OCI-LY1 (cell line): ENCODE data around the gene PLEKHA7.

Source experiments
- H2AFZ ChIP-seq: fragments of 200-600 bp; sonication (generic), shearing (Covaris generic); 2 replicates; pipeline ENCODE4 v1.6.0; 2014; ENCODE audit warnings: antibody characterized with exemption, mild to moderate bottlenecking, low read length
- H3F3A ChIP-seq: fragments of 200-600 bp; sonication (generic), shearing (Covaris generic); 2 replicates; pipeline ENCODE4 v1.6.0; 2014; ENCODE audit warnings: mild to moderate bottlenecking, antibody characterized with exemption, low read length, moderate library complexity; ENCODE audit not compliant: insufficient read depth
- H3K27ac ChIP-seq: fragments of 200-600 bp; sonication (generic); 2 replicates; pipeline ENCODE4 v1.5.1; 2014; ENCODE audit warnings: low read length, mixed run types, mild to moderate bottlenecking, low read depth; ENCODE audit not compliant: poor library complexity, severe bottlenecking
- H3K27me3 ChIP-seq: fragments of 200-600 bp; sonication (generic); 2 replicates; pipeline ENCODE4 v1.6.0; 2014; ENCODE audit warnings: antibody characterized with exemption, mild to moderate bottlenecking, low read length, moderate library complexity; ENCODE audit not compliant: insufficient read depth
- H3K36me3 ChIP-seq: fragments of 200-600 bp; sonication (generic); 2 replicates; pipeline ENCODE4 v1.6.1; 2014; ENCODE audit warnings: mild to moderate bottlenecking, antibody characterized with exemption, low read length, moderate library complexity, mixed read lengths; ENCODE audit not compliant: insufficient read depth
- H3K4me1 ChIP-seq: fragments of 200-600 bp; sonication (generic); 2 replicates; pipeline ENCODE4 v1.5.1; 2014; ENCODE audit warnings: mild to moderate bottlenecking, low read length, moderate library complexity; ENCODE audit not compliant: insufficient read depth, severe bottlenecking
- H3K4me2 ChIP-seq: fragments of 200-600 bp; sonication (generic), shearing (Covaris generic); 2 replicates; pipeline ENCODE4 v1.6.1; 2014; ENCODE audit warnings: low read length
- H3K4me3 ChIP-seq: fragments of 200-600 bp; sonication (generic); 2 replicates; pipeline ENCODE4 v1.5.1; 2014; ENCODE audit warnings: low read length, low read depth, mild to moderate bottlenecking, mixed read lengths; ENCODE audit not compliant: poor library complexity, severe bottlenecking
- H3K79me2 ChIP-seq: fragments of 200-600 bp; shearing (Covaris generic); 2 replicates; pipeline ENCODE4 v1.6.1; 2016; ENCODE audit warnings: mixed run types, low read length, mixed read lengths; ENCODE audit not compliant: insufficient read depth
- H3K9ac ChIP-seq: fragments of 200-600 bp; sonication (generic), shearing (Covaris generic); 2 replicates; pipeline ENCODE4 v1.6.1; 2014; ENCODE audit warnings: mild to moderate bottlenecking, low read length, mixed read lengths
- H3K9me2 ChIP-seq: fragments of 200-600 bp; sonication (generic), shearing (Covaris generic); 2 replicates; pipeline ENCODE4 v1.6.1; 2014; ENCODE audit warnings: low read depth, mild to moderate bottlenecking, low read length, mixed read lengths
- H3K9me3 ChIP-seq: fragments of 200-600 bp; shearing (Covaris generic); 2 replicates; pipeline ENCODE4 v1.6.1; 2014; ENCODE audit warnings: low read length, mixed read lengths
- H4K20me1 ChIP-seq: fragments of 200-600 bp; sonication (generic), shearing (Covaris generic); 2 replicates; pipeline ENCODE4 v1.6.0; 2016; ENCODE audit warnings: mild to moderate bottlenecking, low read length; ENCODE audit not compliant: insufficient read depth
- CTCF ChIP-seq: fragments of 200-600 bp; sonication (generic), shearing (Covaris generic); IDR thresholded peaks from 2 replicates; pipeline ENCODE4 v1.5.1; 2017; ENCODE audit warnings: mild to moderate bottlenecking, antibody characterized with exemption, low read length, moderate library complexity, mixed read lengths
- EZH2 ChIP-seq: fragments of 200-600 bp; sonication (generic), shearing (Covaris generic); IDR thresholded peaks from 2 replicates; pipeline ENCODE4 v1.8.0; 2017; ENCODE audit warnings: borderline replicate concordance, mixed run types, mild to moderate bottlenecking, antibody characterized with exemption, low read length, moderate library complexity, mixed read lengths

Gene PLEKHA7

GRCh38 chr11:16770016-16770415 lies 244.2 kb downstream of the PLEKHA7 start:
- Histone ChIP-seq H3K79me2 (no peaks in the 10 kb centered on the region), H3K27ac (no peak overlapping the region), H3F3A (no peaks in the 10 kb centered on the region), H3K4me1 (no peaks in the 10 kb centered on the region), H3K4me3 (no peak overlapping the region), H3K27me3 (no peaks in the 10 kb centered on the region), H4K20me1 (no peaks in the 10 kb centered on the region), H2AFZ (no peak overlapping the region), H3K4me2 (no peak overlapping the region), H3K9me3 (no peaks in the 10 kb centered on the region), H3K9ac (no peak overlapping the region), H3K9me2 (no peaks in the 10 kb centered on the region), H3K36me3 (no peaks in the 10 kb centered on the region)
- TF ChIP-seq CTCF (no peak), EZH2 (no peak)

GRCh38 chr11:16769386-16769785 lies 244.8 kb downstream of the PLEKHA7 start:
- Histone ChIP-seq H3K9ac (no peak overlapping the region), H2AFZ (no peak overlapping the region), H3K4me1 (no peaks in the 10 kb centered on the region), H3K4me2 (no peak overlapping the region), H3K27ac (no peak overlapping the region), H3K9me2 (no peaks in the 10 kb centered on the region), H3K9me3 (no peaks in the 10 kb centered on the region), H3F3A (no peaks in the 10 kb centered on the region), H3K79me2 (no peaks in the 10 kb centered on the region), H3K4me3 (no peak overlapping the region), H3K27me3 (no peaks in the 10 kb centered on the region), H3K36me3 (no peaks in the 10 kb centered on the region), H4K20me1 (no peaks in the 10 kb centered on the region)
- TF ChIP-seq EZH2 = no peak
- TF ChIP-seq CTCF = no peak

GRCh38 chr11:16767957-16768356 lies 246.3 kb downstream of the PLEKHA7 start:
- Histone ChIP-seq H3F3A (no peaks in the 10 kb centered on the region), H3K27ac (no peak overlapping the region), H3K36me3 (no peaks in the 10 kb centered on the region), H3K27me3 (no peaks in the 10 kb centered on the region), H3K4me3 (no peak overlapping the region), H3K9me2 (no peaks in the 10 kb centered on the region), H3K4me1 (no peaks in the 10 kb centered on the region), H3K79me2 (no peaks in the 10 kb centered on the region), H2AFZ (no peak overlapping the region), H4K20me1 (no peaks in the 10 kb centered on the region), H3K9me3 (no peaks in the 10 kb centered on the region), H3K4me2 (no peak overlapping the region), H3K9ac (no peak overlapping the region)
- TF ChIP-seq EZH2 (no peak), CTCF (no peak)
